GDM1 (cell line): Measurements from ENCODE around the gene RNF187.
"Not testable (repeated sequence)": the region's sequence is repeated elsewhere in the genome, so short reads cannot be mapped to it uniquely, and the experiment has no call there.

ENCODE experiments used
- DNase-seq: peaks from one replicate; lab custom pipeline; 2025; lab: John Stamatoyannopoulos, UW

The RNF187 gene

DNA sequence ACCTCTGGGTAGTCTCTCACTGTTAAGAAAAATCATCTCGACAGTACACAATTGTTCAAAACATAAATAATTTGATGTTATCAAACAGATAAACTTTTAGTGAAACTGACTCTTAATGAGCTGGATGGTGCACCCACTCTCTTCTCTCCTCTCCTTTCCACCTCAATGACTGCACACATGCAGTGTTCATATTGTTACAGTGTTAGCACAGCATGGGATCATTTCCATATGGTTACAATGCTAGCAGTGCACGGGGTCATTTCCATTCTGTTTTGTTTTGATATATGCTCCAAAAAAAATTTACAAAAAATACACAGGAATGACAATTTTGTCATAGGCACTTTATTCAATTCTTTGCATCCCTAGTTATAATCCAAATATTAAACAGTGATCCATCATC is 26.4 kb upstream of the RNF187 start:
- DNase-seq, result no peak

- no peak for DNase-seq
Observed at GRCh38 chr1:228462560-228462959, 24.6 kb upstream of the RNF187 start.

GRCh38 chr1:228463009-228463558 is 24.1 kb upstream of the RNF187 start:
- no peak for DNase-seq

- peak; percentile 79 for DNase-seq
Observed at GRCh38 chr1:228463559-228464455, 23.4 kb upstream of the RNF187 start.

GRCh38 chr1:228464487-228464983 is 22.6 kb upstream of the RNF187 start:
- DNase-seq, result peak; percentile 60

- DNase-seq, result no peak
Observed at GRCh38 chr1:228465141-228465540, 22.0 kb upstream of the RNF187 start.

GRCh38 chr1:228465571-228466146 is 21.5 kb upstream of the RNF187 start:
- DNase-seq, result peak; percentile 29

GRCh38 chr1:228468188-228468587 is 19.0 kb upstream of the RNF187 start:
- DNase-seq, result not testable (repeated sequence)

DNA sequence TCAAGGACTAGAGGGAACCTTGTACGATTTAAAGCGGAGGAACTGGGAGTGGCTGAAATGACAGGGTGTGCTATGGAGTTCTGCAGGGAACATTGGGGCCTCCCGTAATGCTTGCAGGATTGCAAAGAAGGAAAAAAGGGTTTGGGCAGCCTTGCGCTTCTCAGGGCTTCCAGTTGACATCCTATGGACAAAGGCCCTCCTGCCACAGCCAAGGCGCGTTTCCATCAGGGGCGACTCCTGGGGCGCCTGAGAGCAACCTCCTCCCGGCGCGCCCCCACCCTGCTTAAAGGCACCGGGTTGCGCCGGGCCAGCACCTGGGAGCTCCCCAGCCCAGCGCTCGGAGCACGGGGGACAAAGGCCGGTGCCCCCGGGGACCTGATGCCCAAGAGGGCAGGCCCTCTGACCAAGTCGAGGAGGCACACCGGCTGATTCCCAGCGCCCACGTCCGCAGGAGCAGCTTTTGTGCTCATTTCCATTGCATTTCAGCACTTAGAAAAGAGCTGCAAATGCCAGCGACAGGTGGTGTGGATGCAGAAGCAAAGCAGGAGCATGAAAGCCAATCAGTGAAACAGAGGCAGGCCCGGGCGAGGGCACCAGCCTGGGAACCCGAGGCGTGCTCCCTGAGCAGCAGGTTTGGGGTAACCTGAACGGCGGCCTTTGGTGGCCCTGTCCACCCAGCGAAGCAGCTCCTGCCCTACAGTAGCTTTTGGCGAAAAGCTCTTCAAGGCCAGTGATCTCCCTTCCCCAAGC is 17.6 kb upstream of the RNF187 start:
- no peak for DNase-seq

GRCh38 chr1:228471154-228471761 is 15.9 kb upstream of the RNF187 start:
- DNase-seq, result no peak

DNA sequence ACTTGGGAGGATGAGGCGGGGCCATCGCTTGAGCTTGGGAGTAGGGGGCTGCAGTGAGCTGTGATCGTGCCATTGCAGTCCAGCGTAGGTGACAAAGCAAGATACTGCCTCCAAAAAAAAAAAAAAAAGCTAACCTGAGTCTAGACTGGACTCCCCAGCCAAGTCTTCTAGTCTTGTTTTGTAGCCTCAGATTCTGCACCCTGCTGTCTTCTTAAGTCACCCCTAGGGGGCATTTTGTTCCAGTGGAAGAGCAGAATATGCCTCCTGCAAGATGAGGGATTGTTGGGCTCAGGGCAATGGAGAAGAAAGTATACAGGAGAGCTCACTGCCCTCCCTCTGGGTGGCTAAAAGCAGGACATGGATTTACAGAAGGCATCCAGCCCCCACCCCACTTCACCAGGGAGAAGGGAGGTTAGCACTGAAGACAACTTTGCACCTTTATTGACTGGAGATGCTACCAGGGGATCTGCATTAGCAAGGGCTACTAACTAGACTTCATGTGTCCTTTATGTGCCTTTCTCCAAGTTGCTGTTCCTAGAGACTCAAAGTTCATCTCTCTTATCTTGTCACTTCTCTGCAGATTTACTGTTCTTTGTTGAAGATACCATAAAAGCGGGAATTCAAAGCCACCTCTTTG is 15.3 kb upstream of the RNF187 start:
- DNase-seq, result peak; percentile 67

- DNase-seq, result peak; percentile 9
Observed at GRCh38 chr1:228472655-228473054, 14.5 kb upstream of the RNF187 start.

- no peak for DNase-seq
Observed at GRCh38 chr1:228474507-228474906, 12.7 kb upstream of the RNF187 start.

DNA sequence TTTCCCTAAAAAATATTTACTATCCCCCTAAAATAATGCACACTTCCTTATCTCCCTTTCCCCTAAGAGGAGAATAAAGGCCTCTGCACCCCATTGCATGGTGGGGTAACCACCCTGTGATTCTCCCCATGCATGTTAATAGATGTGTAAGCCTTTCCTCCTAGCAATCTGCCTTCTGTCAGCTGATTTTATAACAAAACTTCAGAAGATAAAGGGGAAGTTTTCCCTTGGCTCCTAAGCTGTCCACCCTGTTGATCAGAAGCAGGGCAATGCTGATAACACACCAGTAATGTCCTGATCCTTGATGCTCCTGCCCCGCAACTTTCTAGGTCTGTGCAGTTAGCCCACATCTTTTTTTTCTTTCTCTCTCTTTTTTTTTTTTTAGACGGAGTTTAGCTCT is 11.4 kb upstream of the RNF187 start:
- no peak for DNase-seq

- no peak for DNase-seq
Observed at GRCh38 chr1:228477263-228477662, 9.9 kb upstream of the RNF187 start.

DNA sequence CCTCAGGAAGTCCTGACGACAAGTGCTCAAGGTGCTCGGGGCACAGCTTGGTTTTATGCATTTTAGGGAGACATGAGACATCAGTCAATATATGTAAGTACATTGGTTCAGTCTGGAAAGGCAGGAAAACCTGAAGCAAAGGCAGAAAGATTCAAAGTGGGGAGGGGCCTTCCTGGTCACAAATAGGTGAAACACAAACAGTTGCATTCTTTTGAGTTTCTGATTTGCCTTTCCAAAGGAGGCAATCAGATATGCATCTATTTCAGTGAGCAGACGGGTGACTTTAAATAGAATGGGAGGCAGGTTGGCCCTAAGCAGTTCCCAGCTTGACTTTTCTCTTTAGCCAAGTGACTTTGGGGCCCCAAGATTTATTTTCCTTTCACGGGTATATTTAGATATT is 8.9 kb upstream of the RNF187 start:
- DNase-seq, result no peak

DNA sequence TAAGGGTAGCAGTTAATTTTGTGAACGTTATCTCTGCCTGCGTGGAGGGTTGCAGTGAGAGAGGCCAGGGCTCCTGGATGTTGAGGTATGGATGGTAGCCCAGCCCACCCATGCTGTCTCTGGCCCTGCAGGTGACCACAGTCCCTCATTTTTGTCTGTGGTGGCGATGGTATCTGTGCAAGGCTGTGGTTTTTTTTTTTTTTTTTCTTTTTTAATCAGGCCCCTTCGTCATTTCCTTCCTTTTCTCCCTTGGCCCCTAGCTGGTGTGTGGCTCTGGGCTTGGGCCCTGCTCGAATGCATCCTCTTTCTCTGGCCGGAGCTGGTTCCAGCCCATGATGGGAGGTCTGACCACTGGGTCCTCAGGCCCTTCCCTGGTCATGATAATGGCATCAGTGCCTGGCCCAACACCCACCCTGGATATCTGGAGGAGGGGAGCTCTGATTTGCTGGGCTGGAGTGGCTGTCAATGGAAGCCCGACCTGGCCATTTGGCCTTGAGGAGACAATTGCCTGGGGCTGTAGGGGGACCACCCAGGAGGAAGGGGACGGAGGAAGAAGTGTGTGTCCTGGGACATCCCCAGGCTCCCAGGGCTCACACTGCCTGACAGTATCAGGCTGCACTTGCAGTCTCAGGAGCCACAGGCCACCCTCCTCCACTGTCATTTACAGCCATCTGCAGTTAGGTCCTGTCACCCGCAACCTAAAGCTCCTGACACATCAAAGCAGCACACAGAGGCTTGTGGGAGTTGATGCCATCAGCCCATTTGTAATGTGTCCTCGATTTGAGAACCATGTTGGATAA is 8.1 kb upstream of the RNF187 start:
- peak; percentile 42 for DNase-seq

DNA sequence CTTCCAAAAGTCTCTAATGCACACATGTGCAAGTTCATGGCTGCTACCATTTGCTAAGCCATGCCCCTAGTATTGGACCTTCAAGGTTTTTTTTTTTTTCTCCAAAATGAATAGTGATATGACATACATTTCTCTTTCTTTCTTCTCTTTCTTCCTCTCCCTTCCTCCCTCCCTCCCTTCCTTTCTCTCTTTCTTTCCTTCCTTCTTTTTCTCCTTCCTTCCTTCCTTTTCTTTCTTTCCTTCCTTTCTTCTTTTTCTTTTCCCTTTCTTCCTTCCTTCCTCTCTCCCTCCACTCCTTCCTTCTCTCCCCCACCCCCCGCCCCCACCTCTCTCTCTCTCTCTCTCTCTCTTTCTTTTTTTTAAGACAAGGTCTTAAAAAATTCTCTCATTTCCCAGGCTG is 3.4 kb upstream of the RNF187 start:
- no peak for DNase-seq

- peak; percentile 87 for DNase-seq
Observed at GRCh38 chr1:228486596-228487335, 416 bp upstream of the RNF187 start.
